Fibroblast of mammary gland (primary cell): ENCODE measurements around the gene APBA2.

Source experiments
- DNase-seq: peaks from one replicate; pipeline ENCODE4 v3.0.0-alpha.2; 2010; ENCODE audit warnings: low read depth
- H3K4me3 ChIP-seq: 2 replicates; pipeline ENCODE4 v1.5.1; 2011; ENCODE audit warnings: low read depth, mild to moderate bottlenecking, low read length, moderate library complexity; ENCODE audit not compliant: control insufficient read depth
- CTCF ChIP-seq: conservative IDR thresholded peaks from 2 replicates; pipeline ENCODE4 v1.5.1; 2011; ENCODE audit warnings: low read depth, low read length, inconsistent platforms; ENCODE audit not compliant: control insufficient read depth, insufficient read depth

APBA2 gene

GRCh38 chr15:29122506-29122905 lies 236.7 kb downstream of the APBA2 start:
- no peak for TF ChIP-seq CTCF
- H3K4me3 ChIP-seq: no peak overlapping the region
- DNase-seq: no peak

- no peak for DNase-seq
- no peak overlapping the region for H3K4me3 ChIP-seq
- TF ChIP-seq CTCF: no peak
These were observed 237.4 kb downstream of the APBA2 start for GRCh38 chr15:29123171-29123570.

- no peak for TF ChIP-seq CTCF
- DNase-seq: no peak
- no peak overlapping the region for H3K4me3 ChIP-seq
These were observed 238.2 kb downstream of the APBA2 start for GRCh38 chr15:29123991-29124390.

- no peak for DNase-seq
- no peak overlapping the region for H3K4me3 ChIP-seq
- TF ChIP-seq CTCF: peak; percentile 4
These were observed 239.0 kb downstream of the APBA2 start for GRCh38 chr15:29124581-29125381.

- no peak for TF ChIP-seq CTCF
- no peak for DNase-seq
- H3K4me3 ChIP-seq: no peak overlapping the region
These were observed 239.8 kb downstream of the APBA2 start for GRCh38 chr15:29125382-29126207.

- no peak overlapping the region for H3K4me3 ChIP-seq
- DNase-seq: no peak
- TF ChIP-seq CTCF: no peak
These were observed 240.4 kb downstream of the APBA2 start for GRCh38 chr15:29126208-29126536.
